Gastroesophageal sphincter (tissue), 3 donors: ENCODE data around the gene TNFRSF17.

Experiments used
- POLR2A ChIP-seq, 2 donors: fragments of 450-650 bp; IDR thresholded peaks; one replicate each; pipeline ENCODE4 v1.6.1; 2017; ENCODE audit warnings: antibody characterized with exemption in 2 of 2, mild to moderate bottlenecking in 2 of 2, moderate library complexity in 1 of 2
- POLR2AphosphoS5 ChIP-seq: sonication (generic); formaldehyde crosslinking; IDR thresholded peaks from one replicate; pipeline ENCODE4 v1.6.1; 2017; ENCODE audit warnings: antibody characterized with exemption
- TF ChIP-seq, protein P1 (sequence below), 4 experiments: fragments of 200-600 bp in 2 of 4; fragments of 450-650 bp in 2 of 4; sonication (generic) in 1 of 4; IDR thresholded peaks; one replicate each; pipeline ENCODE4 v1.5.1; 2017 to 2019; ENCODE audit warnings: antibody characterized with exemption in 4 of 4, mild to moderate bottlenecking in 2 of 4, moderate library complexity in 2 of 4

DNA sequence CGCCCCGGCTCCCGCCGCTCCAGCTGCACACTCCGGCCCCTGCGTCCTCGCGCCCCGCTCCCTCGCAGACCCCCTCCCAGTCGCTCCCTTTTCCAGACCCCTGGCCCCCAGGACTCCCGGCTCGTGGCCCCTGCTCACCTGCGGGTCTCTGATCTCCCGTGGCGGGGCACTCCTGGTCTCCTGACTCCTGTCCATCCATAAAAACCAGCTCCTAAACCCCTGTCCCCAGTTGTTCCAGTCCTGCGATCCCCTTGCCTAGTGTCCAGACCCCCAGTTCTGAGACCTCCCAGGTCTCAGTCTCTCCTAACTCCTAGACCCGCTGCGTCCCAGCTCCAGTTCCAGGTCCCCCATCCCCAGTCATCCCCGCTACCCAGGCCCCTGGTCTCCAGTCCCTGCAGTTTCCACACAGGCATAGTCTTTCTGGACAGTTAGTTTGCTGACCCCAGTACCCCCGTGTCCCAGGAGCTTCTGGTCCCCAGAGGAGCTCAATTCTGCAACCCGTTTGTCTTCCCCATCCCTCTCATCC, 11.9 kb downstream of the TNFRSF17 start:
- TF ChIP-seq, protein P1, sequence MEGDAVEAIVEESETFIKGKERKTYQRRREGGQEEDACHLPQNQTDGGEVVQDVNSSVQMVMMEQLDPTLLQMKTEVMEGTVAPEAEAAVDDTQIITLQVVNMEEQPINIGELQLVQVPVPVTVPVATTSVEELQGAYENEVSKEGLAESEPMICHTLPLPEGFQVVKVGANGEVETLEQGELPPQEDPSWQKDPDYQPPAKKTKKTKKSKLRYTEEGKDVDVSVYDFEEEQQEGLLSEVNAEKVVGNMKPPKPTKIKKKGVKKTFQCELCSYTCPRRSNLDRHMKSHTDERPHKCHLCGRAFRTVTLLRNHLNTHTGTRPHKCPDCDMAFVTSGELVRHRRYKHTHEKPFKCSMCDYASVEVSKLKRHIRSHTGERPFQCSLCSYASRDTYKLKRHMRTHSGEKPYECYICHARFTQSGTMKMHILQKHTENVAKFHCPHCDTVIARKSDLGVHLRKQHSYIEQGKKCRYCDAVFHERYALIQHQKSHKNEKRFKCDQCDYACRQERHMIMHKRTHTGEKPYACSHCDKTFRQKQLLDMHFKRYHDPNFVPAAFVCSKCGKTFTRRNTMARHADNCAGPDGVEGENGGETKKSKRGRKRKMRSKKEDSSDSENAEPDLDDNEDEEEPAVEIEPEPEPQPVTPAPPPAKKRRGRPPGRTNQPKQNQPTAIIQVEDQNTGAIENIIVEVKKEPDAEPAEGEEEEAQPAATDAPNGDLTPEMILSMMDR (IDR thresholded peaks at IDR 0.05) = no peak
- TF ChIP-seq POLR2AphosphoS5 = no peak
- no peak for TF ChIP-seq POLR2A (IDR thresholded peaks at IDR 0.05)
